ENCODE results near the gene PDE8A.
A peak's percentile ranks its signal among the peaks of the same experiment; 100 is the strongest.
"Not testable (repeated sequence)": the region's sequence is repeated elsewhere in the genome, so short reads cannot be mapped to it uniquely, and the experiment has no call there.

Gene PDE8A

GRCh38 chr15:84962955-84963354 is 18.7 kb upstream of the PDE8A start:
- DNase-seq = no peak

DNA sequence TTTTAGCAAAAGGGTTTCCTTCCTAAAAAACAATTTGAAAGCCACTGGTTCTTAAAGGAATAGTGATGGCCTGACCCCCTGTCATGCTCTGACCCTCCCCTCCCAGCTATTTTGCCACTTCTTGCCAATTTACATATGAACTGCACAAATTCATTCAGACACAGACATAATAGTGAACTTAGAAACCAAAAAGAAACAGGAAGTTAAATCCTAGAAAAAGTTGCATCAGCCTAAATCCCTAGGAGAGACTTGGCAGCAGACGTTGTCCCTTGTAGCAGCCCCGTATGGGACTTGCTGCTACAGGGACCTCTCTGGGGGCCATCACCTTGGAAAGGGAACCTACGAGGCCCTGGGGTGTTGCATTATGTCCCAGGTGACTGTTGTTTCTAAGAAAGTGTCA is 14.3 kb upstream of the PDE8A start:
- DNase-seq = no peak

- DNase-seq = no peak
Observed at GRCh38 chr15:84968301-84968700, 13.4 kb upstream of the PDE8A start.

DNA sequence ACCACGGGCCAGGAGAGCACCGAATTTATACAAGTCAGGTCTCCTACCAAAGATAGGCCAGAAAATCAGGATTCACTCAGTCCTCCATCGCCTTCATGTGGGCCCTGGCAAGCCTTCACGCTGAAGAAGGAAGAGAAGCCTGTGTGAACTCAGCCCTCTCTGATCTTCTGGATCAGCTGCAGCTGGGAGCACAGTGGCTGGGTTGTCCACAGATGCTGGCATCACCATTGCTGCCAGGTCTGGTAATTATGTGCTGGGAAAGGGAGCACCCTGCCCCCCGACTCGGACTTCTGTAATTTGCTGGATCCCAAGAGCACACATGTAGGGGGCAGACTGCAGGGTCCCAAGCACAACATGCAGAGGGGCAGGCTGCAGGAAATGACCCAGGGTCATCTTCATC is 12.4 kb upstream of the PDE8A start:
- DNase-seq = no peak

GRCh38 chr15:84970843-84971242 is 10.8 kb upstream of the PDE8A start:
- DNase-seq = no peak

GRCh38 chr15:84973492-84974460 is 7.9 kb upstream of the PDE8A start:
- DNase-seq = no peak

DNA sequence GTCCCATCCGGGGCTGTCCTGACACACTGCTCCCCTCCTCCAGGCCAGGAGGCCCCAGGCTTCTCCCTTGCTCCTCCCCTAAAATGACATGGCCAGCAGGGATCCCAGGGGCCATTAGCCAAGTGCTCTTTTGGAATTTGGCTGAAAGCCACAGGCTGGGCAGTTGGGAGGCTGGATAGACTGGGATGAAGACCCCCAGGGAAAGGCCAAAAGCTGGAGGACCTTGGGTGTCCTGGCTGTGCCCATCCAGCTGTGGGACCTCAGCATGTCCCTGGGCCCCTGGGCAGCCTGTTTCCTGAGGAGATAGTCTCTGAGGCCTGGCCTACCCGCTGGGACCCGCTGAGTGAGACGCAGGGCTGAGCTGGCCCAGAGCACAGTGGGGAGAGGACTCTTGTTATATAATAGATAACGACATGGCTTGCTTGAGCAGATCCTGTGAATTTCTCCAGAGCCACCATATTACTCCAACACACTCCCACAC is 5.7 kb upstream of the PDE8A start:
- DNase-seq = no peak

- DNase-seq = no peak
Observed at GRCh38 chr15:84976746-84977345, 4.8 kb upstream of the PDE8A start.

DNA sequence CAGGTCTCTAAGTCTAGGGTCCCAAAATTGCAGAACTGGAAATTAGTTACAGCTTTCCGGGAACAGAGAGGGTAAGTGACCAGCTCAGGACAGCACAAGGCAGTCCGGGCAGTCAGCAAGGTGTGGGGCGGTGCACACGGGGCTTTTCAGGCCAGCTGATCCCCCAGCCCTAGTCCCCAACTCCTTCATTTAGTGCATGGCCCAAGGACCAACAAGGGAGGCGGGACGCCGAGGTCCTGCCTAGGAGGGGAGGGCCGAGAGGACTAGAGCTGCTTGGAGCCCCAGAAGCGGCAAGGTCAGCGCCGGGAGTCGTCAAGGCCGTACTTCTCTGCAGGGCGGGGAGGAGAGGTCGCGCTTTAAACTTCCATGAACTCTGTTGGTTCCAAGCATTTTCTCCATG is 2.0 kb upstream of the PDE8A start:
- no peak for DNase-seq

DNA sequence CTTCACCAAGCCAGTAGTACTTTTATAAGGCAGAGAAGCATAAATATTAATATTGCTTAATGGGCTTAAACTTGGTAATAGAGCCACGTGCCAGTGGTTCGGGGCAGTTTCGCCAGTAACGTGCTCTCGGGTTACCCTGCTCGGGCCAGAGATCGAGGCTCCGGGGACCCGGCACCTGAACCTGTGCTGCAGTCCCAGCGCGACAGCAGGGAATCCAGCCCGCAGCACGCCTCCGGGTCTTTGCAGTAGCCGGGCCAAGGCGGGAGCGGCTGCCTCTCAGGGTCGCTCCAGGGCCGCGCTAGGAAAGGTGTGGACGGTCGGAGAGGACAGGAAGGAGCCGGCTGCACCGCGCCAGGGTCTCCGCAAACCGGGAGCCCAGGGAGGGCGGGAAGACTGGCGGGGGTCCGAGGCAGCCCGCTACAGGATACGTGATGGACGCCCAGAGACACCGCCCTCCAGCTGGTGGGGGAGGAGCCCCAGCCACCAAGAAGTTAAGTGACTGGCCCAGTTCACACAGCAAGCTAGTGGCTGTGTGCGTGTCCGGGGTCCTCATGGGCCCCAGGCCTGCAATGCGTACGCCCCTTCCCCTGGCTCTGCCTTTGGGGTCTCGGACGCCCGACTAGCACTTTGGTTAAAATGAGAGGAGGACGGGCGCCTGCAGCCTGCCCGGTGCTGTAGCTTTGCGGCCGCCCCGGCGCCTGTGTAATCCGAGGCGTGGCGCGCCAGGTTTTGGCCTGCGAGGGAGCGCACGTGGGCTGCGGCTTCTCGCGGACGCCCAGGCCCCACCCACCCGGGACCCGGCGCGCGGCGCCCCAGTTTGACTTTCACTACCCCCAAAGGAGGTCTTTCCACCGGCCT is 1.2 kb upstream of the PDE8A start:
- peak; percentile 76 for DNase-seq

DNA sequence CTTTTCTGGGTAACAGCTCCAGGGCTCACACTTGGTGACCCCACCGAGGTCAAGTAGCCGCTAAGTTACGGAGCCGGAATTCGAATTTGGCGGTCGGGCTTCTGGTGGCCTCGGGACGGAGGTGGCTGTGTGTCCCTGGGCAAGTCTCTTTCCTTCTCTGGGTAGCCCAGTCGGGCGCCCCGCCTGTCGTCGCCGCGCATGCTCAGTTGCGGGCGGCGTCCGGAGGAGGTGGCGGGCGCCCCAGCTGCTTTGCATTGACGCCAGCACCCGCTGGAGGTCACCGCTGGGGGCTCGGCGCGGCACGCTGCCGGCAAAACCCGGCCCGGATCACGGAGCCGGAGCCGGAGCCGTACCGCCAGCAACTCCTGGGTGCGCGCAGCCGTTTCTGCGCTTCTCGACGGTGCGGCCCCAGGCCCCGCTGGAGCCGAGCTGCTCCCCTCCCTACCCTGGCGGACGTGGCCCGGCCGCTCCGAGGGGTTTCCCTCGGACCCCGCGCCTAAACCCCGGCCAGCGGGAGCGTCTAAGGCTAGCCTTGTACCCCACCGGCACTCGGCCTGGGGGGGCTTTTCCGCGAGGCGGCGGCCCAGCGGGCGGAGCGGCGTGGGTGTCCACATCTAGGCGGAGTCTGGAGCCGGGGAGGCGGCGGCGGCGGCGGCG is 474 bp upstream of the PDE8A start:
- peak; percentile 73 for DNase-seq

GRCh38 chr15:84982301-84982920 is 755 bp downstream of the PDE8A start:
- no peak for DNase-seq

GRCh38 chr15:84983294-84983693 is 1.6 kb downstream of the PDE8A start:
- DNase-seq = no peak

DNA sequence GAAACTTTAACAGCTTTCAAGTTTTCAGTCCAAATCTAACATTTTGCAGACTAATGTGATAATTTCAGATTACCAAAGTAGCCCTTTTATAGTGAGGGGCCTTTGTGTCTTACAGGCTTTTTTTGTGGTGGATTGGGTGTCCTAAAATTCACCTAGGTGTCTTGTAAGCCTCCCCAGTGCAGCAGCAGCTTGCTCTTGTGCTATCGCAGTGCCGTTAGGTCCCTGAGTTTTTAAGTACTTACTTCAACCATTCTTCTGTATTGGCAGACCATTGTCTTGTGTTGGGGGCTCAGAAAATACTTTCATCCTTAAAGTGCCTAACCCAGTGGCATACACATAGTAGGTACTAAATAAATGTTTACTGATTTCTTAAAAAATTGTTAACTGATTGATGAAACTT is 2.1 kb downstream of the PDE8A start:
- no peak for DNase-seq

- no peak for DNase-seq
Observed at GRCh38 chr15:84985158-84985557, 3.5 kb downstream of the PDE8A start.

GRCh38 chr15:84987351-84987750 is 5.7 kb downstream of the PDE8A start:
- not testable (repeated sequence) for DNase-seq

DNA sequence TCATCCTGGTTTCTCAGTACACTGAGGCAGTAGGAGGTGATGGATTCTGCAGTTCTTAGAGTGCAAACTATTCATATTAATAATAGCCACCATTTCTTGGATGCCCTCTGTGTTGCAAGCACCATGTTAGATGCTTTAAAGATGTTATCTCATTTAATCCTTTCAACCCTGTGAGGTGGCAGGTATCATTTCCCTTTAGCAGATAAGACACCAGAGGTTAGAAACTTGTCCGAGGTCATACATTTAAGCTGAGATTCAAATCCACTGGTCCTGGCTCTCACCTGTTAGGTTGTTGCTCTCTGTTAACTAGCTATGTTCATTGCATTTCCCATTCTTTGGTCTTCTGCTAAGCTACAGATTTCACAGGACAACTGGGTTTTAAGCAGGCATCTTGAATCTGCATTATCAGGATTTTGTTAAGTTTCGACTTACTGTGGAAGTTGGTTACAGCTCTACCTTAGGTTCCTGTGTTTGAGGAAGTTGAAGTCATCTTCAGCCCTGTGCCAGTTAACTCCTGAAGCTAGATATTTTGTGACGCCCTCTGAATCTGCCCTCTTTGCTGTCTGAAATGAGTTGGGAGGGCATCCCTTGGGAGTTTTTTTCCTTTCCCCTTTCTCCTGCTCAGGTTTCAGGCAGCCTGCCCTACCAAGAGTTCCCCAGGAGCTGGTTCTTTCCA is 6.4 kb downstream of the PDE8A start:
- no peak for DNase-seq

- no peak for DNase-seq
Observed at GRCh38 chr15:84988909-84989644, 7.4 kb downstream of the PDE8A start.

GRCh38 chr15:84990507-84990906 is 8.9 kb downstream of the PDE8A start:
- DNase-seq = no peak

DNA sequence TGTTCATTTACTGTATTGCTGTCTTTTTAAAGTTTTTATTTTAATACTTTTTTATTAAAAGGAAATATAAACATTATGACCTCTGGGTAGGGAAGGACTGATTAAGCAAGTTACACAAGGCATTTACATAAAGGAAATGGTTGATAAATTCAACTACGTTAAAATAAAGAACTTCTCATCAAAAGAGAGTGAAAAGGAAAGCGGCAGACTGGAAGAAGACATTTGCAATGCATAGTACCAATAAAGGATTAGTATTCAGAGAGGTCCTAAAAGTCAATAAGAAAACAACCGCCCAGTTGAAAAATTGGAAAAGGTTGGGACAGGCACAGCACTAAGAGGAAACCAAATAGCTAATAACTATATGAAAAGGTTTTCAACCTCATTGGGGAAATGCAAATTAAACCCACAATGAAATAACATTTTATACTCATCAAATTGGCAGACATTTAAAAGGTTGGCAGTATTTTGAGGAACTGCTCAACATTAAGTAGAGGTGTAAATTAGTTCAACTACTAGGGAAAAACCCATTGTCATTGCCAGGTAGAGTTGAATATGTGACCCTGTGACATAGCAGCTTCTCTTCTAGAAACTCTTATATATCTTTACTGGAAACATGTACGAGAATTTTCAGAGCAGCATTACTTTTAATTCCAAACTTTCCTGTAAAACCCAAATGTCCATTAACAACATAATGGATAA is 9.5 kb downstream of the PDE8A start:
- DNase-seq = no peak

Measured in SHP77 treated with DMSO at 0.1 percent for 48 hours (cell line).